HepG2 (cell line): ENCODE results near the gene UBC. TPM values are rescaled to one million over a fixed set of nuclear protein-coding genes. Genes with fewer than 3 reads are reported as not detected.
A peak's percentile ranks its signal among the peaks of the same experiment; 100 is the strongest.

Experiments
- ARNTL ChIP-seq: sonication (generic); formaldehyde crosslinking; IDR thresholded peaks from 2 replicates; pipeline ENCODE4 v1.4.0; 2020; ENCODE audit warnings: mild to moderate bottlenecking, missing genetic modification reagents
- CC2D1A ChIP-seq: sonication (generic); formaldehyde crosslinking; IDR thresholded peaks from 2 replicates; pipeline ENCODE4 v1.8.1; 2023; ENCODE audit warnings: mild to moderate bottlenecking, missing genetic modification reagents
- CEBPB ChIP-seq: IDR thresholded peaks from 2 replicates; pipeline ENCODE4 v1.6.1; 2011; ENCODE audit warnings: low read depth, low read length, improper control_type of control experiment, borderline replicate concordance
- HMGXB4 ChIP-seq, 2 experiments: sonication (generic) in 1 of 2; formaldehyde crosslinking in 1 of 2; IDR thresholded peaks; 2 replicates each; pipeline versions ENCODE4 v1.4.0 to v1.6.1; 2018 to 2020; ENCODE audit warnings: missing genetic modification reagents in 2 of 2, borderline replicate concordance in 1 of 2, low read depth in 1 of 2, mild to moderate bottlenecking in 1 of 2, missing biosample characterization in 1 of 2
- HOXD1 ChIP-seq: sonication (generic); formaldehyde crosslinking; IDR thresholded peaks from 2 replicates; pipeline ENCODE4 v1.5.0; 2020; ENCODE audit warnings: missing genetic modification reagents
- IKZF4 ChIP-seq: sonication (generic); formaldehyde crosslinking; IDR thresholded peaks from 2 replicates; pipeline ENCODE4 v1.5.1; 2020; ENCODE audit warnings: borderline replicate concordance, mild to moderate bottlenecking, low read depth, missing genetic modification reagents; ENCODE audit errors: not compliant biosample characterization
- KLF13 ChIP-seq: sonication (generic); formaldehyde crosslinking; IDR thresholded peaks from 2 replicates; pipeline ENCODE4 v1.4.0; 2020; ENCODE audit warnings: mild to moderate bottlenecking, missing genetic modification reagents
- MEIS1 ChIP-seq: sonication (generic); formaldehyde crosslinking; IDR thresholded peaks from 2 replicates; pipeline ENCODE4 v1.9.0; 2021; ENCODE audit warnings: mild to moderate bottlenecking, missing genetic modification reagents, moderate library complexity, borderline replicate concordance
- MNT ChIP-seq: fragments of 450-650 bp; IDR thresholded peaks from 2 replicates; pipeline ENCODE4 v1.6.1; 2016
- MXD1 ChIP-seq: sonication (generic); formaldehyde crosslinking; IDR thresholded peaks from 2 replicates; pipeline ENCODE4 v1.4.0; 2020; ENCODE audit warnings: mild to moderate bottlenecking, missing genetic modification reagents
- PPARG ChIP-seq: conservative IDR thresholded peaks from 2 replicates; pipeline ENCODE4 v1.6.1; 2016; ENCODE audit warnings: missing biosample characterization, missing genetic modification reagents
- RBFOX2 ChIP-seq: fragments of 200-400 bp; formaldehyde crosslinking; IDR thresholded peaks from 2 replicates; pipeline ENCODE4 v1.6.1; 2017; ENCODE audit warnings: low read depth, mild to moderate bottlenecking, low read length
- SNAI1 ChIP-seq: sonication (generic); formaldehyde crosslinking; IDR thresholded peaks from 2 replicates; pipeline ENCODE4 v1.5.0; 2020; ENCODE audit warnings: mild to moderate bottlenecking, missing genetic modification reagents, borderline replicate concordance
- SYNCRIP ChIP-seq: fragments of 200-400 bp; formaldehyde crosslinking; IDR thresholded peaks from 2 replicates; pipeline ENCODE4 v1.6.1; 2018; ENCODE audit warnings: mild to moderate bottlenecking, low read depth, low read length; ENCODE audit not compliant: insufficient read depth
- TBX2 ChIP-seq: sonication (generic); formaldehyde crosslinking; IDR thresholded peaks from 2 replicates; pipeline ENCODE4 v1.5.0; 2020; ENCODE audit warnings: missing genetic modification reagents, mild to moderate bottlenecking, borderline replicate concordance
- ZNF343 ChIP-seq: sonication (generic); formaldehyde crosslinking; IDR thresholded peaks from 2 replicates; pipeline ENCODE4 v1.4.0; 2020; ENCODE audit warnings: mild to moderate bottlenecking, missing genetic modification reagents
- ZNF460 ChIP-seq: sonication (generic); formaldehyde crosslinking; IDR thresholded peaks from 2 replicates; pipeline ENCODE4 v1.5.1; 2020; ENCODE audit warnings: missing genetic modification reagents, mild to moderate bottlenecking, borderline replicate concordance
- ZNF569 ChIP-seq: sonication (generic); formaldehyde crosslinking; IDR thresholded peaks from 2 replicates; pipeline ENCODE4 v1.5.0; 2020; ENCODE audit warnings: mild to moderate bottlenecking, missing genetic modification reagents, moderate library complexity, borderline replicate concordance
- ZNF577 ChIP-seq: sonication (generic); formaldehyde crosslinking; IDR thresholded peaks from 2 replicates; pipeline ENCODE4 v1.4.0; 2020; ENCODE audit warnings: mild to moderate bottlenecking, low read depth, missing genetic modification reagents, borderline replicate concordance
- ZNF781 ChIP-seq: sonication (generic); formaldehyde crosslinking; IDR thresholded peaks from 2 replicates; pipeline ENCODE4 v1.5.1; 2020; ENCODE audit warnings: borderline replicate concordance, mild to moderate bottlenecking, missing genetic modification reagents; ENCODE audit errors: not compliant biosample characterization
- ZNF784 ChIP-seq: sonication (generic); formaldehyde crosslinking; IDR thresholded peaks from 2 replicates; pipeline ENCODE4 v1.5.1; 2020; ENCODE audit warnings: missing genetic modification reagents, mild to moderate bottlenecking, borderline replicate concordance
- ZNF839 ChIP-seq: sonication (generic); formaldehyde crosslinking; IDR thresholded peaks from 2 replicates; pipeline ENCODE4 v1.4.0; 2020; ENCODE audit warnings: missing genetic modification reagents, mild to moderate bottlenecking, borderline replicate concordance
- ZZZ3 ChIP-seq: sonication (generic); formaldehyde crosslinking; IDR thresholded peaks from 2 replicates; pipeline ENCODE4 v1.4.0; 2020; ENCODE audit warnings: missing genetic modification reagents, mild to moderate bottlenecking, borderline replicate concordance
- polyA plus RNA-seq, 8 experiments: library from polyadenylated mRNA; depleted of rRNA in 3 of 8; stranded (reverse) in 7 of 8; unstranded in 1 of 8; fragments of >200 nt; fragmentation: Illumina TruSeq in 4 of 8; extraction: Trizol in 4 of 8; gene quantifications; 2 replicates each; pipeline versions ENCODE4 v1.2.1 to v1.2.3, GENCODE V29; 2011 to 2016; ENCODE audit warnings: low read depth in 4 of 8, missing spikeins in 1 of 8, mixed read lengths in 1 of 8; ENCODE audit not compliant: insufficient read depth in 1 of 8
- total RNA-seq, 5 experiments: library from RNA; depleted of rRNA; stranded (reverse); fragments of >200 nt; fragmentation: Illumina TruSeq; extraction: Trizol; gene quantifications; 2 replicates each; pipeline ENCODE4 v1.2.3, GENCODE V29; 2016; ENCODE audit warnings: low read depth in 1 of 5

UBC gene
- total and polyA plus RNA-seq, 2 of the 13 experiments (the other 11 are each of a cell fraction or from before 2014, with no cell fraction given) = 805 to 1,432 TPM

- TF ChIP-seq SNAI1 (CRISPR knock-in tag) = peak; percentile 61; the same call in 1 of the 2 replicates
- TF ChIP-seq PPARG = 0 out of 2 replicates have a peak, but pooled peaks have one; percentile 63
- peak; percentile 100 for TF ChIP-seq RBFOX2
- peak; percentile 88 for TF ChIP-seq ZNF781 (CRISPR knock-in tag)
- 0 out of 2 replicates have a peak, but pooled peaks have one; percentile 27 for TF ChIP-seq ZNF577 (CRISPR knock-in tag)
- TF ChIP-seq MNT = no peak; the same call in 1 of the 2 replicates
- TF ChIP-seq MXD1 (CRISPR knock-in tag) = peak; percentile 86
- peak; percentile 71; the same call in 1 of the 2 replicates for TF ChIP-seq ZNF460 (CRISPR knock-in tag)
- peak; percentile 61 for TF ChIP-seq ZNF839 (CRISPR knock-in tag)
- peak; percentile 28; the same call in 1 of the 2 replicates for TF ChIP-seq ARNTL (CRISPR knock-in tag)
- peak; percentile 86; the same call in 1 of the 2 replicates for TF ChIP-seq MEIS1
- peak; percentile 4; the same call in 1 of the 2 replicates for TF ChIP-seq HOXD1
- no peak for TF ChIP-seq CC2D1A (CRISPR knock-in tag)
- no peak for TF ChIP-seq SYNCRIP
- TF ChIP-seq HMGXB4 (CRISPR knock-in tag; IDR thresholded peaks at IDR 0.05; ENCODE audit: borderline replicate concordance in 1 of 2, low read depth in 1 of 2) = peak; percentile 81 to 90; a peak in 3 of 4 replicates
- TF ChIP-seq KLF13 (CRISPR knock-in tag) = 0 out of 2 replicates have a peak, but pooled peaks have one; percentile 51
- TF ChIP-seq TBX2 (CRISPR knock-in tag) = peak; percentile 97
- TF ChIP-seq CEBPB = no peak
- TF ChIP-seq ZNF343 (CRISPR knock-in tag) = peak; percentile 72; the same call in 1 of the 2 replicates
- TF ChIP-seq IKZF4 = peak; percentile 82
- peak; percentile 28; the same call in 1 of the 2 replicates for TF ChIP-seq ZNF784
- peak; percentile 35; the same call in 1 of the 2 replicates for TF ChIP-seq ZZZ3 (CRISPR knock-in tag)
- 0 out of 2 replicates have a peak, but pooled peaks have one; percentile 68 for TF ChIP-seq ZNF569 (CRISPR knock-in tag)
These were observed at the start of gene UBC (continued) for GRCh38 chr12:124914392-124915238.
